ENCODE data around the gene ZNF385C.

Gene ZNF385C

DNA sequence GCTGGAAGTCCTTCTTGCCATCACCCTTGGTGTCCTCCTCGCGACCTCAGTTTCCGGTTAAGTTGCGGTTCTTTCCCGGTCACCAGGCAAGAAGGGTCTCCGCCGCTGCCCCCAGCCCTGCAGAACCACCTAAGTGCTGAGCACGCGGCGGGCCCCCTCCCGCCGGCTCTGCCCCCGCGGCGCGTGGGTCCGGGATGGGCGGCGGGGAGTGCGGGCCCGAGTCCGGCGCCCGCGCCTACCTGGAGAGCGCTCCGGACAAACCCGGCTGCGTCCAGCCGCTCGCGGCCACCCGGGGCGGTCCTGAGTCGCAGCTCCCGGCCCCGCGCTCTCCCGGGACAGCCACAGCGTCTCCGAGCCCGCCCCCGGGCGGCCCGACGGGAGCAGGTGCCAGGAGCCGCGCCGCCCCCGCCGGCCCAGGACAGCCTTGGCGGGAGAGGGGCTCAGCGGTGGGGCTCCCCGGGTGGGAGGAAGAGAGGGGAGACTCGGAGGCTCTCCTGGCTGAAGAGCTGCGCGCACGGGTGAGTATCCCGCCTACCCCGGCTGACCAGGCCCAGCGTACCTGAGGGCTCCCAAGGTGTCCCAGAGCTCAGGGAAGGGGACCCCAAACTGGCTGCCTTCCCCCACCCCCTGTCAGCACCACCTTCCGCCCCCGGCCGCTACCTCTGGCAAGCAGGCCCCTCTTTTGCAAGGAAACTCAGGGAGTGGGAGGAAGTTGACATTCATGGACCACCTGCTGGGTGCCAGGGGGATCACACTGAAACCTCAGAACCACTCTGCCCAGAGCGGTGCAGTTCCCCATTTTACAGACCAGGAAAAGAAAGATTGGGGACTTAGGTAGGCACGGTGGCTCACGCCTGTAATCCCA, 25.7 kb downstream of the ZNF385C start:
- DNase-seq: no peak

DNA sequence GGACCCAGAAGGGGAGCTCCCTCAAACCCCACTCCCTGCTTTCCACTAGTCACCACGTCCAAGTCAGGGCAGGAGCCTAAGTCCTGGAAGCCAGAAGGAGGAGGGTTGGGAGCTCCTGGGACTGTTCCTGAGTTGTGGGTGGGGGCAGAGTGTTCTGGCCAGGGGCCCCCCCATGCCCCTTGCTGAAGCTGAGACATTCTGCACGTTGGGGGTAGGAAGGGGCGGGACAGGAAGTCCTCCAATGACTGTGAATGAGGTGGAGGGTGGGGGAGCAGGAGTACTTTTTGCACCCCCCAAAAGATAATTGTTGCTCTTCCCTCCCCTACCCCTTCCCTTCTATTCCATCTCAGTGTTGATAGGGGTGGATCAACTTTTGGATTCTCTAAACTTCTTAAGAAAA, 26.5 kb downstream of the ZNF385C start:
- no peak for DNase-seq

DNA sequence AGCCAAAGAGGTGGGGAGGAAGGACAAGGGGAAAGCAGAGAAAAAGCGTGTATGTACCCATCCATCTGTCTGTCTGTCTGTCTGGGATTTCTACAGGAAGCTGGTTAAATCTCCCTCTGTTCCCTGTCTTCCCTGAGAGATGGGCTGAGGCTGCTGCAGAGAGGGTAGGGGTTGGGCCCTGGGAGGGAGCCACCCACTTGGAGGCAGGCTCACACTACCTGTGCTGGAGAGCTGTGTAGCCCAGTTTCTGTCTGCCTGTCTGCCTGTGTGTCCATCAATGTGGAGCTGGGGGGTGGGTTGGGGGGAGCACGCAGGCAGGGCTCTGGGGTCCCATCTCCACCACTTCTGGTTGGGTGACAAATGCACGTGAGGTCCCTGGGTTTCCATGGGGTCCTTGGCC, 29.3 kb downstream of the ZNF385C start:
- no peak for DNase-seq

DNA sequence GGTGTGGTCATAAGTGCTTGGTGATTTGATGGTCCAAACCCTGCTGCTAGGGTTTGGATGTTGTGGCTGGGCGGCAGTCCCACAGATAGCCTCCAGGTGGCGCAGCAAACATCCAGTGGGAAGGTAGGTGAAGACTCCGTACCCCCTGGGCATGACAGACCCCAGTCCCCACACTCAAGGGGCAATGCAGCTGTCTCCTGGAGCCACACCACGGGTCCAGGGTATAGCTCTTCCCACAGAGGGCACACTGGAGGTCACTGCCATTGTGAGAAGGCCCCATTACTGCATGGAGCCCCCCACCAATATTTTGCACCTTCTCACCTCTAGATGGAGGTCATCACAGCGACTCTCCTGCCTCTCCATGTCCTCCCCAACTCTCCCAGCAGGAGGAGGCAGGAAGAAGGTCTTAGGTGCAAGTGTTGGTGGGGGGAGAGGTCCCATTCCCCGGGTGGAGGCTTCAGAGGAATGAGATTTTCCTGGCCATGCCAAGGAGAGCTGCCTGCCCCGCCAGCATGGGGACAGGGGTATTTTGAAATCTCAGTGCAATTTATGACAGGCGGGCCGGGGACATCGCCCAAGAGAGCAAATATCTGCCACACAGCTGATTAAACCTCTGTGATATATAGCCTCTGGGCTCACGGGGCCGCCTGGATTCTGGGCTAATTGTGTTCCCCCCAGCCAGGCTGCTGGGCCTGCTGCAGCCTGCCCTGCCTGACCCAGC, 30.7 kb downstream of the ZNF385C start:
- no peak for DNase-seq

DNA sequence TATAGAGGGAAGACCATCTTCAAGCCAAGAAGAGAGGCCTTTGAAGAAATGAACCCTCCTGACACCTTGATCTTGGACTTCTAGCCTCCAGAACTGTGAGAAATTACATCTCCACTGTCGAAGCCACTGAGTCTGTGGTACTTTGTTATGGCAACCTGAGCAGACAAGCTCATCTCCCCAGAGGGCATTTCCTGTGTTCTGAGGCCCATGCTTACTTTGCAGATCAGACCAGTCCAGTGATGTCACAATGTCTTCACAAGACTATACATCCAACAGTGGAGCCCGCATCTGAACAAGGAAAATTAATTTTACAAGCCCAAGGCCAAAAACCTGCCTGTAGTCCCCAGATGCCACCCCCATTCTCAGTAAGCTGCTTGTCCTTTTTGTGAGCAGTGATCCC, 33.1 kb downstream of the ZNF385C start:
- DNase-seq: no peak

DNA sequence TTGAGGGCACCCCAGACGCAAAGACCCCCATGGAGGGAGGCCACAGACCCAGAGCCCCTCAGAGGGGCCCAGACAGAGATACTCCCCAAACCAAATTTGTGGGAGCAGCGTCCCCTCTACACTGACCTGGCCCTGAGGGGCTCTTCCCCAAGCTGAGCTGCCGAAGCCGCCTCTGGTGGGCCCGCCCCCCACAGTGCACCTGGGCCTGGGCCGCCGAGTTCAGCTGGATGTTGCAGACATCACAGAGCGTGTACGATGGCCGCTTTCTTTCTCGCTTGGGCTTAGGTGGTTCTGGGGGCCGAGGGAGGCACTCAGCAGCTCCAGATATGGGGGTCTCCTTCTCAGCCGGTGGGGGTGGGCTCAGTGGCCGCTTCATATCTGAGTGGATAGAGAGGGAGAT, 35.6 kb downstream of the ZNF385C start:
- DNase-seq: no peak

DNA sequence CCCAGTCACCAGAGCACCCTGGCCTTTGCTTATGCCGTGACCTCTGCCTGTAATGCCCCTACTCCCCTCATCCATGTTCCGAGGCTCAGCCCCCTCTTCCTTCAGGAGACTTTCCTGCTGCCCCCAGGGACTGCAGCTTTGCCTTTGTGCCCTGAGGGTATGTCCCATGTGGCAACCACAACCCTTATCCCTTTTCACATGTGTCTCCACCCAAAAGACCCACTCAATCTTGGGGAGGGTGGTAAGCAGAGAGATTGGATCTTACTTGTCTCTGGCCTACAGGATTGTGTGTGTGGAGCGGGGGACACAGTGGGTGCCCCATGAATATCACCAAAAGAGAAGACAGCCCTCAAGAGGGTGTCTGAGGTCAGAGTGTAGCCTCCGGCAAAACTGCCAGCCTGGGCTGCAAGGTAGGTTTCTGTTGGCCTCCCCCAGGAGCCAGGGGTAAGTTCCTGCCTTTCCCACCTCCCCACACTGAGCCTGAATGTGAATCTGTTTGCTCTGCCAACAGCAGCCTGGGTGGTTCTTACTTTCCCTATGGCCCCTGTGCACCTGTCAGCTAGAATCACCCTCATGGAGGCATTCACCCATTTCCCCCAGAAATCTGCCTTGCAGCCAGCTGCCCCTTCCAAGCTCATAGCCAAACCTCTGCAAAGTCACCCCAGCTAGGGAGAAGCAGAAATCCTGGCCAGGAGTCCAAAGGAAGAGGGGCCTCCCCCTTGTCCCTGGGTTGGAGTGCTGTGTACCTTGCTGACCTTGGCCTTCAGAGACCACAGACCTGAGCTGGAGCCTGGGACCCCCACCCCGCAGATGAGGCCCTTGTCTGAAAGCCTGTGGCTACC, 36.4 kb downstream of the ZNF385C start:
- DNase-seq: no peak

DNA sequence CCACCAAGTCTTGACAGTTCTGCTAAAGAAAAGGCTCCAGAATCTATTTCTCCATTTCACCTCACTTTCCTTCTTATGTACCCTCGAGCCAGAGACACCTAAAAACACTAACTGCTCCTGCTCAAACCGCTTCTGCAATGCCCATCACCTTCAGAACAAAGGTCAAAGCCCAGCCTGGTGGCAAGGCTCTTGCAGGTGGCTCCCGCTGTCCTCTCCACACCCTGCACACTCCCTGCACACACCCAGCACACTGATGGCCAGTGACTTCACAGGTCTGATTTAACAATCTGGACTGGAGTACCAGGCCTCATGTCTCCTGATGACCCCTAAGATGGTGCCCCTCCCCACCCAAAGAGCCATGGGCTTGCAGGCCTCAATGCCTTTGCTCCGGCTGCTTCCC, 38.0 kb downstream of the ZNF385C start:
- DNase-seq: no peak

DNA sequence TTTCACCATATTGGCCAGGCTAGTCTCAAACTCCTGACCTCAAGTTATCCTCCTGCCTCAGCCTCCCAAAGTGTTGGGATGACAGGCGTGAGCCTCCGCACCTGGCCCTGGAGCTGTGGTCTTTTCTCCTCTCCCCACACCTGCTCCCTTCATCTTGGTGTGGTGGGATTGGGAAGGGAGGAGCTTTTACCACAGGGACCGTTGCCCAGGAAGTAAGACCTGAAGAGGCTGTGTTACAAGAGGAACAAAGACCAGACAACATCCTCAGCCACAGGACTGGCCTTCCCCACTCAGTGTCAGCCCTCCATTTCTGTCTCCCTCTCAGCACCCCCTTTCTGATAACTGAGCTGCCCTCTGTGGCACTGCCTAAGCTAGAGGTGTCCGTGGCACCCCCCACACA, 38.5 kb downstream of the ZNF385C start:
- DNase-seq: no peak

DNA sequence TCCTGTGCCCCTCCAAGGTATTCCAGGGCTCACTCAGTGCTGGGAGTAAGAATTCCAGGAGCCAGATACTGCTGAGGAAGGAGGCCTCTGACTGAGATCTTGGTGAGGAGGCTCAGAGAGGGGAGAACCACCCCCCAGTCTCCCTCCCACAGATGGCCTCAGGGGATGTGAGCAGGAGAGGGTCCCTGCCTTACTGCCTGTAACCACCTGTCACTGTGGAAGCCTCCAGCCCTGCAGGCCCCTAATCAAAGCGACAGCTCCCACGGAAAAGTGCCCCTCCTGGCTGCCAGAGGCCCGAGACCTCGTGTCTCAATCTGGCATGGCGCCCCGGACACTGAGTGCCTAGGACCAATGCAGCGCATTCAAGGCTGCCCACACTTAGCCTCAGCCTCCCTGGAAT, 40.2 kb downstream of the ZNF385C start:
- DNase-seq: no peak

DNA sequence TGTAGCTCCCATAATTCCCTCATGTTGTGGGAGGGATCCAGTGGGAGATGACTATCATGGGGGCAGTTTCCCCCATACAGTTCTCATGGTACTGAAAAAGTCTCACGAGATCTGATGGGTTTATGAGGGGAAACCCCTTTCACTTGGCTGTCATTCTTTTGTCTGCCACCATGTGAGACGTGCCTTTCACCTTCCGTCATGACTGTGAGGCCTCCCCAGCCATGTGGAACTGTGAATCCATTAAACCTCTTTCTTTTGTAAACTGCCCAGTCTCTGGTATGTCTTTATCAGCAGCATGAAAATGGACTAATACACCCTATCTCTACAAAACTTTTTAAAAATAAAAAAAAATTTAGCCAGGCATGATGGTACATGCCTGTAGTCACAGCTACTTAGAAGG, 41.6 kb downstream of the ZNF385C start:
- DNase-seq: no peak

DNA sequence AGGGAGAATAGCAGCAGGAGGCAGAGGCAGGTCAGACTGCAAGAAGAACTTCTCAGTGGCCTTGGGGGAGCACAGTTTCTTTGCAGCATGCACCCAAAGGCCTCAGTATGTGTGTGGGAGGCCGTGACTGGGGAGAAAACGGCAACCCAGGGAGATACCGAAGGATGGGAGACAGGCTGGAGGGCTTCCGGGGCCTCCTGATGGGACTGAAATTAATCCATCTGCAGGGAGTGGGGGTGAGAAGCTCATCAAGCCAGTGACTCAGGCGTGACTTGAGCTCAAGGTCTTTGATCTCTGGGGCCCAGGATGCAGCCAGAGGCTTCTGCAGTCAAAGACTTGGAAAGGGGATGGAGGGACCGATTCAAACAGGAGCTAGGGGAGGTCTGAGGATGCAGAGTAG, 42.8 kb downstream of the ZNF385C start:
- no peak for DNase-seq

DNA sequence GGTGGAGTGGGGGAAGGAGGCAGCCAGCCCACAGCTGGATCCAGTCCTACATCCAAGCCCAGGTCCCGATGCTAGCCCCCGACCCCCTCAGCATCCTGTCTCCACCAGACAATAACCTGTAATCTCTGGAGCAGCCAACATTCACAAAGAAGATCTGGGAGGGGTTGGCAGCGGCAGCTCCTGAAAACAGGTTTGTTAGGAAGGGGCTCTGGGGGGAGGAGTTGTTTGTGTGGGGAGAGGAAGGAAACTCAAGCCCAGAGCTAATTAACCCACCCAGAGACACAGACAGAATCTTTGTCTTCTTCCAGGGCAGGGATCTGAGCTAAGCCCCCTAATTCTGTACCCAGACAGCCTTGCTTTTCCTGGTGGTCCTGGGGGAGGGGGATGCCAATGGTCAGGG, 43.2 kb downstream of the ZNF385C start:
- no peak for DNase-seq

DNA sequence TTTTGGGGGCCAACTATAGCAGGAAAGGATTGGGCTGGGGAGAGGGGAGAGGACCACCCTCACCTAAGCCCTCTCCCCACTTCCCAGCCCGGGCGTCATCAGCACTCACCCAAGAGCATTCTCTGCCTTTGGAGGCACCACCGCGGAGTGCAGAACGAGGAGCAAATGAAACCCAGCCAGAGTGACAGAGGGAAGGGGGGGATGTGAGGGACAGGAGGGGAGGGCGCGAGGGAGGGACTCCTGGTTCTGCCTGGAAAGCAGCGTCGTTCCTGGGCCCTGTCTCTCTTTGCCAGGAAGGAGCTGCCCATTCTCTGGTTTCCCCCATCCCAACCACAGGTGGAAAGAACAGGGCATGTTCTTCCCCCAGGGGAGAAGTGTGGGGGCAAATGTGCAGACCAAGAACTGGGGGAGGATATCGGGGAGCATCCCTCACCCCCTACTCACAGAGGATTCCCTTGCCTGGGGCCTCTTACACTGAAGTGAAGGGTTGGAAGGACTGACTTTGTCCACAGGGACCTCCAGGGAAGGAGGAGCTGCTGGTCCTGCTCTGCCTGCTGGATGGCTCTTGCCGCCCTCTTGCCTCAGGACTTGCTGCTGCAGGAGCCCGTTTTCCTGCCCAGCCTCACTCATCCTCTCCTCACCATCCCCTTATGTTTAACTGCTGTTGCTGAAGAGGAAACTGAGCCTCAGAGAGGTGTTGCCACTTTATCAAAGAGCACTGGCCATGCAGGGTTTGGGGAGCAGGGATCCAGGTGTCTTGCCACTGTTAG, 44.4 kb downstream of the ZNF385C start:
- no peak for DNase-seq

DNA sequence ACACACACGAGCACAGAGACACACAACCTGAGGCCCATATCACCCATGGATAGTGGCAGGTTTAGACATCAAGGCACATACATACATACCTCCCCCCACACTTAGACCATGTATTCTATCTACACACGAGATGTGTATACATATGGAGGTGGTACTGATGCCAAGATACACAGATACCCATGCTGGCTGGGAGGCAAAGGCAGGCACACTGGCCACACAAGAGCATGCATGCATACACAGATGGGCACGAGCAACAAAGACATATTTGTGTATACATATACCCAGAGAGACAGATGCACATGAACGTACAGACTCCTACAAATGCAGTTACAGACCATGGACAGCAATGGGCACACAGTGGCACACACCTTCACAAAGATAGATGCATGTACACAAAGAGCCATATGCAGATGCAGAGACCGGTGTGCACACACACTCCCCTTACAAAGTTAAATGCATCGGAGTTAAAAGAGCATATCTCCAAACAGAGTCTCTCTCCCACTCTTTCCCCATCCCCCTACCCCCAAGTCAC, 45.9 kb downstream of the ZNF385C start:
- DNase-seq: no peak

DNA sequence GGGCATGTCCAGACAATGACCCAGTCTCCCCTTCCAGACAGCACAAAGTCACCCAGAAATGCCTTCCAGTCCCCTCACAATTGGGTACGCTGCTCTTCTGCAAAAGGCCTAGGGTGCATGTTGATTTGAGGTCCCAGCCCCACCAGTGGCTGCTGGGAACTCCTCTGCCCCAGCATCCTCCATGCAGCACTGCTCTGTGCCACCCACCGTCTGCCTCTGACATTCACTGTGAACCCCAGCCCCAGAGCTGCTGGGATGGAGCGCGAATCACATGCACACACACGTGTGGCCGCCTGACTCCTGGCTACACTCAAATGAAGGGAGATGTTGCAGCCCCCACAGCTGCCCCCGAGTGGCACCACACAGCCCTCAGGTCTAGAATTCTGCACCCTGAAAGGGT, 46.6 kb downstream of the ZNF385C start:
- DNase-seq: no peak

DNA sequence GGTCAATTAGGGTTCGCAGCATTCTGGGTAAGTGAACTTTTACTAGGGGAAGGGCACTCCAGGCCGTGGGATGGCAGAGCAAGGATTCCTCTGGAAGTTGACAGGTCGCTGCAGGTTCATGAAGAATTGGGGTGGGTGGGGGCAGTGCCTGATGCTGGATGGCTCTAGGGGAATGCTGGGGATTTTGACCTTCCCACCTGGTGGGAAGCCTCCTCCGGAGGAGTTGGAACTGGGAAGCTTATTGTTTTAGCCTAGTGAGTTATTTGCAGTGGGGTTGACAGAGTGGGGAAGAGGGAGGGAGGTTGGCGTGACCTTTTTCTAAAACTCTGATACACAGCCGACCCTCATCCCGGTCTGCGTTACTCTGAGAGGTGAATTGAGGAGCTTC, 47.3 kb downstream of the ZNF385C start:
- DNase-seq: no peak

DNA sequence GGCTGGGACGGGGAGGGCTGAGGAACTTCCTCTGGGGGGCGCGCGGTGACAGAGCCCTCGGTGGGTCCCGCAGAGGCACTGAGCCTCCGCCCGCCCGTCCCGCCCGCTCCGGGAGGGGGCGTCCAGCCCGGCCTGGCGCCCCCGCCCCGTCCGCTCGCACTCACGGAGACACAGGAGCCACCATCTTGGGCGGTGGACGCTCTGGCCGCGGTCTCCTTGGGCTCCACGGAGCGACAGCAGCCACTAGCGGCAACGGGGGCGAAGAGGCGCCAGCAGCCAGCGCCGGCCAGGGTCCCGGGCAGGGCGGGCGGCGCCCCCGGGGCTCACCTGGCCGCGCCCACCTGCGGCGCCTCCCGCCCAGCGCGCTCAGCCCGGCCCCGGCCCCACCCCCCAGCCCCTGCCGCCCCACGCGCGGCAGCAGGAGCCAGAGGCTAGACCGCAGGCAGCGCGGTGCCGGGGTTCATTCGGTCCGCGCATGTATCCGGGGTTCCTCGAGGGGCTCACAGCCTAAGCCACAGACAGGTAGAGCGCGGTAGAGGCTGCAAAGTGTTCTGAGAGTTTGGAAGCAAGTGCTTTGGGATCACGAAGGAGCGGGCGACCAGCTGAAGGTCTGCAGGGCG, 47.8 kb downstream of the ZNF385C start, which contains the start of gene C17orf113:
TSS of gene C17orf113 (minus strand) at position 209 of the 620 bp plus-strand sequence. CDS start 7,225 bp downstream, outside the sequence.
- no peak for DNase-seq

DNA sequence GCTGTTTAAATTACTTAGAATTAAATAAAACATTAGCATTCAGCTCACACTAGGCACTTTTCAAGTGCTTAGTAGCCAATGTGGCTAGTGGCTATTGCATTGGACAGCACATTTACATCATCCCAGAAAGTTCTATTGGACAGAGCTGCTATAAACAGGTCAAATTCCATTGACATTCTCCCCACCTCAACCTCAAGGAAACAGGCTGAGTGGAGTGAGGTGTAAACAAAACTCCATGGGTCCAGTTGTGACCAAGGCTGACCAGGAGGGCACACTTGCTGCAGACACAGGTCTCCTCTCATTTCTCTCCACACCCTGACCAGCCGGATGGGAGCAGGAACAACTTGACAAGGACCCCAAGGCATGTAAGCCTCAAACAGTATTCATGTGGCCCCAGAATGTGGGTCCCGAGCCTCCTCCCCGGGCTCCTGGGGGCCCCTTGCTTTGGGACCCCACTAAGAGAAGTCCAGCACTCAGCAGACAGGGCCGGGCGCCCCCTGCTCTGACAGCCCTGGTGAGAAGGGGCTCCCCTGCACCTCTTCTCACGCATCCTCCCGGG, 48.4 kb downstream of the ZNF385C start:
- no peak for DNase-seq

DNA sequence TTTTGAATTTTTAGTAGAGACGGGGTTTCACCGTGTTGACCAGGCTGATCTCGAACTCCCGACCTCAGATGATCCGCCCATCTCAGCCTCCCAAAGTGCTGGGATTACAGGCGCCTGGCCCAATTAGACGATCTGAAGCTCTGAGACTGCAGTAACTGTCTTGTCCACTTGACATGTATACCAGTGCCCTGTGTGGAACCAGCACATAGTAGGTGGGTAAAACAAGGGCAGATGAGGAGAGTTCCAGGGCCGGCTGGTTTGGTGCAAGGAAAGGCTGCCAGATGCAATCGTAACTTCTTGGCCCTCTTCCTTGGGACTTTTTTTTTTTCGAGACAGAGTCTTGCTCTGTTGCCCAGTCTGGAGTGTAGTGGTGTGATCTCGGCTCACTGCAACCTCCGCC, 50.9 kb downstream of the ZNF385C start:
- no peak for DNase-seq

DNA sequence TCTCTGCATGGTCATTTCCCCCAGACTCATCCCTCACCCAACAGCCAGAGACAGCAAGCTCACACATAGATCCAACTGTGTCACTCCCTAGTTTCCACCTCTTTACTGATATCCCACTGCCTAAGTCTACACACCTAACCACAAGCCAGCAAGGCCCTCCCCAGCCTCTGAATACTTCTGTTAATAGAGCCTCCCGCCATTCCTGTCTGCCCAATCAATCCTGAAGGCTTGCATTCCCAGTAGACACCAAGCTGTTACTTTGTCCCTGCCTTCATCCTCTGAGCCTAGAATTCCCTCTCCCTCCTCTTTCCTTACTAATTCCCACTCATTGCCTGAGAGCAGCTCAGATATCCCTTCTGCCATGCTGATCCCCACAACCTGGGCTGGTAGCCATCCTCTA, 52.6 kb downstream of the ZNF385C start:
- DNase-seq: no peak

All from GOT3 (cell line).